Measurements from ENCODE around the gene ACP2.

- TF ChIP-seq EZH2 (IDR thresholded peaks at IDR 0.05), result no peak
- TF ChIP-seq, protein P1, sequence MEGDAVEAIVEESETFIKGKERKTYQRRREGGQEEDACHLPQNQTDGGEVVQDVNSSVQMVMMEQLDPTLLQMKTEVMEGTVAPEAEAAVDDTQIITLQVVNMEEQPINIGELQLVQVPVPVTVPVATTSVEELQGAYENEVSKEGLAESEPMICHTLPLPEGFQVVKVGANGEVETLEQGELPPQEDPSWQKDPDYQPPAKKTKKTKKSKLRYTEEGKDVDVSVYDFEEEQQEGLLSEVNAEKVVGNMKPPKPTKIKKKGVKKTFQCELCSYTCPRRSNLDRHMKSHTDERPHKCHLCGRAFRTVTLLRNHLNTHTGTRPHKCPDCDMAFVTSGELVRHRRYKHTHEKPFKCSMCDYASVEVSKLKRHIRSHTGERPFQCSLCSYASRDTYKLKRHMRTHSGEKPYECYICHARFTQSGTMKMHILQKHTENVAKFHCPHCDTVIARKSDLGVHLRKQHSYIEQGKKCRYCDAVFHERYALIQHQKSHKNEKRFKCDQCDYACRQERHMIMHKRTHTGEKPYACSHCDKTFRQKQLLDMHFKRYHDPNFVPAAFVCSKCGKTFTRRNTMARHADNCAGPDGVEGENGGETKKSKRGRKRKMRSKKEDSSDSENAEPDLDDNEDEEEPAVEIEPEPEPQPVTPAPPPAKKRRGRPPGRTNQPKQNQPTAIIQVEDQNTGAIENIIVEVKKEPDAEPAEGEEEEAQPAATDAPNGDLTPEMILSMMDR (IDR thresholded peaks at IDR 0.05), result no peak
Observed at GRCh38 chr11:47280099-47280498, 31.5 kb upstream of the ACP2 start.
